ENCODE data around the gene ATG4C.
A peak's percentile ranks its signal among the peaks of the same experiment; 100 is the strongest.
"Not testable (repeated sequence)": the region's sequence is repeated elsewhere in the genome, so short reads cannot be mapped to it uniquely, and the experiment has no call there.

Gene ATG4C

GRCh38 chr1:62774006-62774405 is 9.9 kb upstream of the ATG4C start:
- no peaks in the 10 kb centered on the region for H3K79me2 ChIP-seq (ENCODE audit: insufficient read depth, low read depth)
- no peak overlapping the region for H3K4me3 ChIP-seq (IDR thresholded peaks at IDR 0.05; ENCODE audit: insufficient read depth, low read depth, low read length)
- no peaks in the 10 kb centered on the region for H3K4me1 ChIP-seq (ENCODE audit: low read depth, poor library complexity, severe bottlenecking)
- no peaks in the 10 kb centered on the region for H4K20me1 ChIP-seq (ENCODE audit: insufficient read depth)
- H3K27ac ChIP-seq: no peak overlapping the region
- H3K4me2 ChIP-seq: no peak overlapping the region
- H3K27me3 ChIP-seq (ENCODE audit: insufficient read depth, low read depth): no peaks in the 10 kb centered on the region
- H2AFZ ChIP-seq (ENCODE audit: low read depth): no peak overlapping the region
- no peak for TF ChIP-seq CTCF (conservative IDR thresholded peaks at IDR 0.05; ENCODE audit: low read depth, low read length)
- no peaks in the 10 kb centered on the region for H3K36me3 ChIP-seq (ENCODE audit: insufficient read depth)
- H3K9ac ChIP-seq: no peak overlapping the region

- no peak overlapping the region for H2AFZ ChIP-seq (ENCODE audit: low read depth)
- H3K4me2 ChIP-seq: no peak overlapping the region
- H3K36me3 ChIP-seq (ENCODE audit: insufficient read depth): no peaks in the 10 kb centered on the region
- H3K27ac ChIP-seq: no peak overlapping the region
- no peak for TF ChIP-seq CTCF (conservative IDR thresholded peaks at IDR 0.05; ENCODE audit: low read depth, low read length)
- no peak overlapping the region for H3K4me3 ChIP-seq (IDR thresholded peaks at IDR 0.05; ENCODE audit: insufficient read depth, low read depth, low read length)
- no peaks in the 10 kb centered on the region for H3K27me3 ChIP-seq (ENCODE audit: insufficient read depth, low read depth)
- H3K79me2 ChIP-seq (ENCODE audit: insufficient read depth, low read depth): no peaks in the 10 kb centered on the region
- no peaks in the 10 kb centered on the region for H3K4me1 ChIP-seq (ENCODE audit: low read depth, poor library complexity, severe bottlenecking)
- no peaks in the 10 kb centered on the region for H4K20me1 ChIP-seq (ENCODE audit: insufficient read depth)
- no peak overlapping the region for H3K9ac ChIP-seq
These were observed 8.8 kb upstream of the ATG4C start for GRCh38 chr1:62774971-62775595.

- Histone ChIP-seq H3K4me3 (IDR thresholded peaks at IDR 0.05; ENCODE audit: insufficient read depth, low read depth, low read length) (no peak overlapping the region), H3K9ac (no peak overlapping the region), H4K20me1 (ENCODE audit: insufficient read depth) (no peaks in the 10 kb centered on the region), H2AFZ (ENCODE audit: low read depth) (no peak overlapping the region), H3K4me1 (ENCODE audit: low read depth, poor library complexity, severe bottlenecking) (peaks cover 15% of the 10 kb centered on the region), H3K36me3 (ENCODE audit: insufficient read depth) (no peaks in the 10 kb centered on the region), H3K27ac (no peak overlapping the region), H3K79me2 (ENCODE audit: insufficient read depth, low read depth) (no peaks in the 10 kb centered on the region), H3K4me2 (no peak overlapping the region), H3K27me3 (ENCODE audit: insufficient read depth, low read depth) (no peaks in the 10 kb centered on the region)
- no peak for TF ChIP-seq CTCF (conservative IDR thresholded peaks at IDR 0.05; ENCODE audit: low read depth, low read length)
These were observed 5.7 kb upstream of the ATG4C start for GRCh38 chr1:62778208-62778607.

- Histone ChIP-seq H3K4me2 (peak overlapping the region; percentile 52; the same call in 1 of the 2 replicates), H3K27me3 (ENCODE audit: insufficient read depth, low read depth) (no peaks in the 10 kb centered on the region), H3K36me3 (ENCODE audit: insufficient read depth) (no peaks in the 10 kb centered on the region), H4K20me1 (ENCODE audit: insufficient read depth) (no peaks in the 10 kb centered on the region), H3K79me2 (ENCODE audit: insufficient read depth, low read depth) (no peaks in the 10 kb centered on the region), H3K9ac (no peak overlapping the region), H3K27ac (no peak overlapping the region), H3K4me1 (ENCODE audit: low read depth, poor library complexity, severe bottlenecking) (peaks cover 24% of the 10 kb centered on the region), H2AFZ (ENCODE audit: low read depth) (0 out of 2 replicates have a peak overlapping the region, but pooled peaks have one; percentile 20), H3K4me3 (IDR thresholded peaks at IDR 0.05; ENCODE audit: insufficient read depth, low read depth, low read length) (no peak overlapping the region)
- no peak for TF ChIP-seq CTCF (conservative IDR thresholded peaks at IDR 0.05; ENCODE audit: low read depth, low read length)
These were observed 1.9 kb upstream of the ATG4C start for GRCh38 chr1:62781841-62782543.

- H4K20me1 ChIP-seq (ENCODE audit: insufficient read depth); H3K79me2 ChIP-seq (ENCODE audit: insufficient read depth, low read depth); H3K27ac ChIP-seq; H3K36me3 ChIP-seq (ENCODE audit: insufficient read depth); H3K9ac ChIP-seq; H3K27me3 ChIP-seq (ENCODE audit: insufficient read depth, low read depth); H3K4me3 ChIP-seq (IDR thresholded peaks at IDR 0.05; ENCODE audit: insufficient read depth, low read depth, low read length): not testable (repeated sequence)
- Histone ChIP-seq H2AFZ (ENCODE audit: low read depth) (0 out of 2 replicates have a peak overlapping the region, but pooled peaks have one; percentile 20), H3K4me2 (peak overlapping the region; percentile 59; the same call in 1 of the 2 replicates), H3K4me1 (ENCODE audit: low read depth, poor library complexity, severe bottlenecking) (peaks cover 24% of the 10 kb centered on the region)
These were observed 1.3 kb upstream of the ATG4C start for GRCh38 chr1:62782544-62783212.

Measured in KMS-11 (cell line).